ENCODE data around the gene NAT10. TPM values are rescaled to one million over a fixed set of nuclear protein-coding genes. Genes with fewer than 3 reads are reported as not detected.

The NAT10 gene
- total and polyA plus RNA-seq, 8 donors = 14.5 to 30.2 (median 24.5) TPM

GRCh38 chr11:34140149-34140548, 34.7 kb downstream of the NAT10 start:
- Histone ChIP-seq H3K27me3 (no peaks in the 10 kb centered on the region), H3K27ac (no peak overlapping the region), H3K4me1 (no peaks in the 10 kb centered on the region), H3K4me3 (no peak overlapping the region), H3K9me3 (no peaks in the 10 kb centered on the region), H3K36me3 (peaks cover 0 to 86% (median 67%) of the 10 kb centered on the region in 3 donors)
- ATAC-seq = no peak
- FAIRE-seq = no peak
- WGBS, 2 donors = 90 to 95% methylated on average over 11 of the region's 11 CpGs
- TF ChIP-seq CTCF (IDR thresholded peaks at IDR 0.05) = no peak
- DNase-seq = no peak
- intact Hi-C loops (cut with DNase I) = no loop called here

DNA sequence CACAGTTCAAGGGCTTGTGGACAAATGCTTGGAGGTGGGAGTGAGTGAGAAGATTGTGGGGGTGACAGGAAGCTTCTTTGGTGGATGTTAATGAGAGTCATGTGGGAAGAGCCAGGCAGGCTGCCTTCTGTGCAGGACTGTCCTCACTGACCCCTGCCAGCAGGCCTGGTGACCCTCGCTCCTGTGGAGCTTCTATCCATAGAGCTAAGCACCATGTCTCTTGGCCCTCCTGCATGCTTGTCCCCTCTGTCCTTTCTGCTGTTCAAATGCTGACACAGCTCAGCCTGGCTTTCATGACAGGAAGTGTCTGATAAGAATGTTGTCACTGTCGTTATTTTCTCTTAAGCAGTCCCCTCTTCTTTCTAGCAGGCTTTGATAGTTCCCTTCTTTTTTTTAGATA, 37.6 kb downstream of the NAT10 start:
- H3K4me3 ChIP-seq = no peak overlapping the region
- DNase-seq (no peak), ATAC-seq (no peak), FAIRE-seq (no peak)
- H3K36me3 ChIP-seq = peaks cover 0 to 91% (median 60%) of the 10 kb centered on the region in 3 donors
- TF ChIP-seq CTCF (IDR thresholded peaks at IDR 0.05) = no peak
- H3K4me1 ChIP-seq = no peaks in the 10 kb centered on the region
- no peaks in the 10 kb centered on the region for H3K9me3 ChIP-seq
- H3K27ac ChIP-seq = no peak overlapping the region
- intact Hi-C loops (cut with DNase I) = no loop called here
- H3K27me3 ChIP-seq = no peaks in the 10 kb centered on the region
- WGBS, 2 donors = 84 to 90% methylated on average over 2 of the region's 2 CpGs

DNA sequence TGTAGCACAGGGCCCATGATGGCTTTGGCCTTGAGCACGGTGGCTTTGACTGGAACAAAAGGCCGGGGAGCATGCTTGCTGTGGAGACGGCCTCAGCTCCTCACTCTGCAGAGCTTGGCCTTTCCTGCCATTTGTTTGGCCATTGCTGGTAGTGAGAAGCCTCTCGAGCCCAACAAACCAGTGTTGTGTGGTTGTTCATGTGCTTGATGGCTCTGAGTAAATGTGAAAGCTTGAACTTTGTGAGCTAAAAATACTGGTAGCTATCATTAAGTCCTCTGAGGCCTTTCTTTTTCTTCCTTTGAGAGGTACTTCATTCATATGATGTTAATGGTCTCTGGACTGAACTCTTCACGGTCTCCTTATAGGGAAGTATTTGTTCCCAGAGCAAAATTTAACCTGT, 39.6 kb downstream of the NAT10 start:
- Histone ChIP-seq H3K27ac (no peak overlapping the region), H3K4me1 (no peaks in the 10 kb centered on the region), H3K27me3 (no peaks in the 10 kb centered on the region), H3K4me3 (no peak overlapping the region), H3K9me3 (no peaks in the 10 kb centered on the region), H3K36me3 (peaks cover 0 to 88% (median 54%) of the 10 kb centered on the region in 3 donors)
- 83 to 90% methylated on average over 5 of the region's 5 CpGs for WGBS, 2 donors
- DNase-seq (no peak), ATAC-seq (no peak), FAIRE-seq (no peak)
- no peak for TF ChIP-seq CTCF (IDR thresholded peaks at IDR 0.05)
- intact Hi-C loops (cut with DNase I) = no loop called here

DNA sequence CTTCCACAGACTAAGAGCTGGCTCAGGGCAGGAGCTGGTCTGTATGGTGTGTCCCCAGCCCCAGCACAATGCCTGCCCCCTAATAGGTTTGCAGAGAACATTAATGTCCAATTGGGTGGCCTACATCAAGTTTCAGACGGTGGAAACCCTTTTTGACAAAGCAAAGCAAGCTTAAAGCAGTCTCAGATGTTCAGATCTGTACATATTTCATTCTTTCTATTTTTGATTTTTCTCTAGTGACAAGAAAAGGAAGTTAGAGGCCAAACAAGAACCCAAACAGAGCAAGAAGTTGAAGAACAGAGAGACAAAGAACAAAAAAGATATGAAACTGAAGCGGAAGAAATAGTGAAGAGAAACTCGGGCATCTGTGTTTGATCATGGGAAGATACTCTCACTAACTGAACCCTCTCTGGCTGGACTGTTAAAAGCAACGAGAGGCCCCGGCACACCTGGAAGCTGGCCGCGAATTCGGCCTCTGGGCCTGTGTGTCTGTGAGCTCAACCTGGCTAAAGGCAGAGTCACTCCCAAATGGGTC, 40.5 kb downstream of the NAT10 start:
- no peak overlapping the region for H3K4me3 ChIP-seq
- no peak for TF ChIP-seq CTCF (IDR thresholded peaks at IDR 0.05)
- intact Hi-C loops (cut with DNase I) = no loop called here
- 83 to 88% methylated on average over 8 of the region's 8 CpGs for WGBS, 2 donors
- peaks cover 0 to 80% (median 50%) of the 10 kb centered on the region in 3 donors for H3K36me3 ChIP-seq
- no peak for ATAC-seq
- no peaks in the 10 kb centered on the region for H3K27me3 ChIP-seq
- no peaks in the 10 kb centered on the region for H3K4me1 ChIP-seq
- no peaks in the 10 kb centered on the region for H3K9me3 ChIP-seq
- no peak for DNase-seq
- no peak overlapping the region for H3K27ac ChIP-seq
- FAIRE-seq = no peak

- intact Hi-C loops (cut with DNase I) = no loop called here
- no peak for DNase-seq
Measured at GRCh38 chr11:34146411-34146810, 41.0 kb downstream of the NAT10 start.

More at GRCh38 chr11:34146411-34146810, 41.0 kb downstream of the NAT10 start:
- ATAC-seq = no peak
- no peaks in the 10 kb centered on the region for H3K27me3 ChIP-seq
- WGBS, 2 donors = 90 to 96% methylated on average over 12 of the region's 12 CpGs
- peaks cover 0 to 76% (median 47%) of the 10 kb centered on the region in 3 donors for H3K36me3 ChIP-seq
- no peak for FAIRE-seq
- H3K4me1 ChIP-seq = no peaks in the 10 kb centered on the region
- no peak for TF ChIP-seq CTCF (IDR thresholded peaks at IDR 0.05)
- H3K9me3 ChIP-seq = no peaks in the 10 kb centered on the region
- no peak overlapping the region for H3K4me3 ChIP-seq
- H3K27ac ChIP-seq = no peak overlapping the region
